NT2/D1 (cell line): Measurements from ENCODE around the gene ASXL1.
"Not testable (repeated sequence)": the region's sequence is repeated elsewhere in the genome, so short reads cannot be mapped to it uniquely, and the experiment has no call there.

Experiments used
- SUZ12 ChIP-seq: IDR thresholded peaks from 2 replicates; pipeline ENCODE4 v1.6.1; 2011; ENCODE audit not compliant: insufficient read length, insufficient read depth; ENCODE audit errors: extremely low read depth
- YY1 ChIP-seq: IDR thresholded peaks from 2 replicates; pipeline ENCODE4 v1.6.1; 2011; ENCODE audit not compliant: insufficient read length, insufficient read depth
- ZNF274 ChIP-seq: IDR thresholded peaks from 2 replicates; pipeline ENCODE4 v1.6.1; 2011; ENCODE audit warnings: mild to moderate bottlenecking, low read depth, low read length

DNA sequence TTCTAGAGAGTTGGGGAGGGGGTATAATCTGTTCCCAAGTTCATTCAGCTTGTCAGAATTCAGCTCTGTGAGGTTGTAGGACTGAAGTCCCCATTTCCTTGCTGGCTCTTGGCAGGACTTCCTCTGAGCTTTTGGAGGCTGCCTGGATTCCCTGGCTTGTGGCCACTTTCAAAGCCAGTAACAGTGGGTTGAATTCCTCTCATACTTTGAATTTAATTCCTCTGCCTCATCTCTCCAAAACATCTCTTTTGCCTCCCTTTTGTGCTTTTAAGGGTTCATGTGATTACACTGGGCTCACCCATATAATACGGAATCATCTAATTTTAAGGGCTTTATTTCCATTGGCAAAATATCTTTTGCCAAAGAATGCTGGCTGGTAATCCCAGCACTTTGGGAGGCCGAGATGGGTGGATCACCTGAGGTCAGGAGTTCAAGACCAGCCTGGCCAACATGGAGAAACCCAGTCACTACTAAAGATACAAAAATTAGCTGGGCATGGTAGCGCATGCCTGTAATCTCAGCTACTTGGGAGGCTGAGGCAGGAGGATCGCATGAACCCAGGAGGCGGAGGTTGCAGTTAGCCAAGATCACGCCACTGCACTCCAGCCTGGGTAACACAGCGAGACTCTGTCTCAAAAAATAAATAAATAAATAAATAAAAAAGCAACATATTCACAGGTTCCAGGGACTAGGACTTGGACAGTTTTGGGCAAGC is 2.1 kb upstream of the ASXL1 start:
- TF ChIP-seq YY1, ZNF274, SUZ12: not testable (repeated sequence)
